GM19455 (cell line): ENCODE measurements around the gene RNF103.

Experiments used
- ATAC-seq: cut with Tn5 transposase; IDR thresholded peaks from one replicate; pipeline ENCODE4 v1.9.1; 2021; ENCODE audit not compliant: unreplicated experiment

RNF103 gene

DNA sequence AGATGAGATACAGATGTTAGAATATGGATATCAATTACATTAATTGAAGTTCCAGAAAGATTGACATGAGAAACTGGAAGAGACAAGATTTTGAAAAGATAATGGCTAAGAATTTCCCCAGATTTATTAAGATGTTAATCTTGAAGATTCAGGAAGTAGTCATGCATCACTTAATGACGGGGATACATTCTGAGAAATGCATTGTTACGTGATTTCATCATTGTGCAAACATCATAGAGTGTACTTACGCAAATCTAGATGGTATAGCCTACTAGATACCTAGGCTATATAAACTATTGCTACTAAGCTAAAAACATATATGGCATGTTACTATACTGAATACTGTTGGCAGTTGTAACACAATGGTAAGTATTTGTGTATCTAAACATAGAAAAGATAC, 53.6 kb downstream of the RNF103 start:
- no peak for ATAC-seq

DNA sequence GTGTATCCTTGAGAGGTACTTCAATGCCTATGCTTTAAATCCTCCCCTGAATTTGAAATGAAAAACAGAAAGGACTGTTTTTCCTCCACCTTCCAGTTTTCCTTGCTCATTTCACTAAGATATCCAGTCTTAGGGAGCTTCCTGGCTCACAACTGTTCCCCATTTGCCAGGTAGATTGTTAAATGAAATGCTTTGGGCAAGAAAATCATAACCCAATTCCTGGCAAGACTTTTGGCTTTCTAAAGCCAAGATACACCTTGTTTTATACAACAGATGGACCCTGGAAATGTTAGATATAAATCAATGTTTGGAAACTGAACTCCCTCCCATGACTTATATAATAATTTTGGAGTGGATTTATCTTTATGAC, 56.9 kb downstream of the RNF103 start:
- no peak for ATAC-seq

DNA sequence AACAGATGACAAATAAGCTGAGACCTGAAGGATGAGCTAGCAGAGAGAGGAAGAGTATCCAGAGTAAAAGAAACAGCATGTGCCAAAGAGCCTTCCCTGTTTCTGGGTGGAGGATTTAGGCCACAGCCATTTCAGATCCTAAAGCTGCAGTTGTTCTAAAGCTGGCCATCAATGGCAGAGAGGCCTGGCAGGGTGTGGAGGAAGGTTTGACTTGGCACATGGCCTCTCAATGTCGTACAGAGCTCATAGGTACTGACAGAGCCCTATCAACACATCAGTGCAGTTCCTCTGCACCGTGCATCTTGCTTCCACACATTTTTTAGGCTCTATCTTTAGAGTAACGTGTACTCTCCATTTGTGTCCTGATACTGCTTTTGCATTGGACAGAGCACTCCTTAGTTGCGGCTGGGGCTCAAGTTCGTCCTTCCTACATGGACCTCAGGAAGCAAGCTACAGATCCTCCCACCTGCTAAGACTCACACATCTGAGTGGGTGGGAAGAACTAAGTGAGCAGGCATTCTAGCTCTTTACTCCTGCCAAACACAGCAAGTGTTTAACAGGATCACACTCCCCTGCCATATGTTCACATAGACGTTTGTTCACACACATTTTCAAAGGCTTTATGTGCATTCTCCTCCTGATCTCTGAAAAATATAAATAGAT, 57.4 kb downstream of the RNF103 start:
- no peak for ATAC-seq

DNA sequence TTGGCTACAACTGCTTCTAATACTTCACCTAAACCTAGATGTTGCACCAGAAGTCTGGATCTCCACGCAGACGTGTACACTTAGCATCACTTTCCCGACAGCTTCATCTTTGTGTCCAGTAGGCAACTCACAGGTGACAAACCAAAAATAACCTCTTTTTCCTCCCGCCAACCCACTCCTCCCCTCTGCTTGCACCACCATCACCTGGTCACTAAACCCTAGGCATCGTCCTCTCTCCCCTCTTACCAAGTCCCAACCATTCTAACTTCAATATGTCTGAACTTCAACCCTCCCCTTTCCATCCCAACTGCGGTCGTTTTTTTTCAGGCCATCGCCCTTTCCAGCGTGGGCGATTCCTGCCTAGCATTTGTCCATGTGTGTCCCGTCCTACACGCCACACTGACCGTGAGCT, 60.0 kb downstream of the RNF103 start:
- ATAC-seq = no peak

DNA sequence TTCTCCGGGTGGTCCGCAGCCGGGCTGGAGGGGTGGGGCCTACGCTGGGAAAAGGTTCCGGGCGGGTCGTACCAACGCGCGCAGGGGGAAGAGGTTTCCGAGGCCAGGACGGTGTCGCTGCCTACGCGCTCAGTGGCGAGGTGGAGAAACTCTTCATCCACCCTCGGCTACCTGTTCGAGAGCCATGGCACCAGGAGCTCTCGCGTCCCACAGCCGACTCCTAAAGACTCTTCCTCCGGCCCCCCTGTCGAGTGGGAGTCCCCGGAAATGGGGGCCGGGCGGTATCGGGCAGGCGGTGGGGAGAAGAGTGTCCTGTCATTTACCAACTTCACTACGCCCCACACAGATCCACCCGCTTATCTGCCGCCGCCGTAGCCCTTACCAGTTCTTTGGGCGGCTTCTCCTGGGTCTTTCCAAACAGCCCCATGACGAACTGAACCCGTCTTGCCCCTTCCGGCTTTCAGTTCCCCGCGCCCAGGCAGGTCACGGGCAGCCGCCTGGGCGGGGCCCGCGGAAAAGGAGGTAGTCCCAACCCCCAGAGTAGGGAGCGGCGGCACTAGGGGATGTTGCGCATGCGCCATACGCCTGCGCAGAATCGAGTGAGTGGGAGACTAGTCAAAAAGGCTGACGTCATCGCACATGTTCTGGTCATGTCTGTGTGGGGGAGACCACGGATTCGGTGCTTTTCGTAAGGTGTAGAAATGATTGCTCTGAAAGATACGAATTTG, 60.6 kb downstream of the RNF103 start, which contains the start of gene CHMP3:
CHMP3 (minus strand) TSS at position 522 of the 728 bp plus-strand sequence; CDS start at position 427, 95 bp downstream.
- ATAC-seq = peak; percentile 85

DNA sequence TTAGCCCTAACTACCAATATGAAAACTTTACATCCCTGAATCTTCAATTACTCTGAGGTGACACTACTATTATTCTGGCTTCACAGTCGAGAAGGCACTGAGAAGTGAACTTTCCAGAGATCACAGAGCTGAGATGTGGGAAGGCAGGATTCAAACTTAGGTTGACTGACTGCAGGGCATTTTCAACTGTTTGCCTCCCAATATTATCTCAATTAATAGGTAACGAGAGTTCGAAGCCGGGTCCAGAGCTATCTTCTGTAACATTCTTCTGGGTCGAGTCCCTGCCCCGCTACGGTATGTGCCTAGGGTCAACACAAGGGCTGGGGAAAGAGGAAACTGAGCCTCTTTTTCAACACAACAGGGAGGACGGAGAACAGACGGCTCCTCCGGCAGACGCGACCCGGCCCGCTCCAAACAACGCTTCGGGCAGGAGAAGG, 61.2 kb downstream of the RNF103 start:
- no peak for ATAC-seq

DNA sequence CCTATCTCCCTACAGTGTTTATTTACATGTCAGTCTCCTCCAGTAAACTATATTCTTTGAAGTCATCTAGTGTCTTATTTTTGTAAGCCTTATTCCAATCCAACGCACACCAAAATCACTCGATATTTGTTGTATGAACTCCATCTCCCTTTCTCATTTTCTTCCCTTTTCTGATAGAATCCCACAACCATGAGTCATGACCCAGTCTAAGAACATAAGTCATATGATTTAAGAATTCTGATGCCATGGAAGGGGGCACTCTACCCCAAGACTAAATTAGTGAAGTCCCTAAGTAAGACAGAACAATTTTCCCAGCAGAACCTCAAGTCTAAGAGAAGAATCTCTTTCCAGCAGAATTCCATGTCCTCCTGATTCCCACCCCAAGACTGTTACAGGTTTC, 65.8 kb downstream of the RNF103 start:
- no peak for ATAC-seq

DNA sequence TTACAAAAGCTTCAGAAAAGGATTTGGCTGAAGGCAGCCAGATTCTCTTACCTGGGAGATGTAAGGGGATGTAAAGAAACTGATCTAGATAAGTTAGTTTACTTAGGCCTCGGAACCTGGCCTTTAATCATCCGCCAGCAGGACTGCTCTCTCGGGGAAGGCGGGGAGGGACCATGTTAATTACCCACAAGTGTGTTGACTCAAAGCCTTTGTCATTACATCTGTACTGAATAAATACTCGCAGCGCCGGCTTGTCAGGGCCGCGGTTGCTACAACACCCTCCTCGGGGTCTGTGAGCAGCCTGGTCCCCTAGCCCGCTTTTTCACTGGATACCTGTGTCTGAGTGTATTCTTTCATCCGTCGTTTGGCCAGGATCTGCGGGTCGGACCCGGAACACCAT, 67.2 kb downstream of the RNF103 start:
- ATAC-seq = no peak
